GM18517 (cell line): Measurements from ENCODE around the gene DSG4.
A peak's percentile ranks its signal among the peaks of the same experiment; 100 is the strongest.

Experiments used
- ATAC-seq: cut with Tn5 transposase; IDR thresholded peaks from one replicate; pipeline ENCODE4 v1.9.1; 2021; ENCODE audit warnings: mild to moderate bottlenecking, moderate library complexity; ENCODE audit not compliant: unreplicated experiment

Gene DSG4

GRCh38 chr18:31403409-31403808, 26.8 kb downstream of the DSG4 start:
- ATAC-seq, result no peak

DNA sequence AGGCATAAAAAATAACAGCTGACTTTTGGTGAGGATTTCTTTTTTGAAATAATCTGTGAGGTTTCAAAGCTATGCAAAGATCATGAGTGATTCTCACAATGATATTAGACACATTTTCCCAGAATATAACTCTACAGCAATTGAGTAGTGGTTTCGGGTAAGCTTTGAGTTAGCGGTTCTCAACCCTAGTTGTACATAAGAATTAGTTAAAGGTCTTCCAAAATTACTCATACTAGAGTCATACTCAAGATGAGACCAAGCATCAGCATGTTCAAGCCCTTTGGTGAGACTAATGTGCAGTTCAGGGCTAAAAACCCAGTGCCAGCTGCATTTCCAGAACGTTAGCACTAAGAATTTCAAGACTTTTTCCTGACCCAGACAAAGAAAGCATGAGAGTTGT, 31.1 kb downstream of the DSG4 start:
- ATAC-seq, result no peak

DNA sequence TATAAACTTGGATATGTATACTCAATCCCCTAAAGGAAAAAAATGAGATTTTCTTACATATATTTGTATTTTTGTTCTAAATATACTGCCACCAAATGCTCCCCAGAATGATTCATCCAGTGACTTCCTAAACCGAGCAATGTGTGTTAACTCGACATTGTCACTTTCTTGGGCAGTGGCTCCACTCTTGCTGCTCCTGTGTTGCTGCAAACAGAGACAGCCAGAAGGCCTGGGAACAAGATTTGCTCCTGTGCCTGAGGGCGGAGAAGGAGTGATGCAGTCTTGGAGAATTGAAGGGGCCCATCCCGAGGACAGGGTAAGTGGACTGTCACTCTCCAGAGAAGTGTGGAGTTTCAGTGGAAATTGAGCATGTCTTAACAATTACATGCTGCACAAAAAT, 32.7 kb downstream of the DSG4 start:
- ATAC-seq, result no peak

DNA sequence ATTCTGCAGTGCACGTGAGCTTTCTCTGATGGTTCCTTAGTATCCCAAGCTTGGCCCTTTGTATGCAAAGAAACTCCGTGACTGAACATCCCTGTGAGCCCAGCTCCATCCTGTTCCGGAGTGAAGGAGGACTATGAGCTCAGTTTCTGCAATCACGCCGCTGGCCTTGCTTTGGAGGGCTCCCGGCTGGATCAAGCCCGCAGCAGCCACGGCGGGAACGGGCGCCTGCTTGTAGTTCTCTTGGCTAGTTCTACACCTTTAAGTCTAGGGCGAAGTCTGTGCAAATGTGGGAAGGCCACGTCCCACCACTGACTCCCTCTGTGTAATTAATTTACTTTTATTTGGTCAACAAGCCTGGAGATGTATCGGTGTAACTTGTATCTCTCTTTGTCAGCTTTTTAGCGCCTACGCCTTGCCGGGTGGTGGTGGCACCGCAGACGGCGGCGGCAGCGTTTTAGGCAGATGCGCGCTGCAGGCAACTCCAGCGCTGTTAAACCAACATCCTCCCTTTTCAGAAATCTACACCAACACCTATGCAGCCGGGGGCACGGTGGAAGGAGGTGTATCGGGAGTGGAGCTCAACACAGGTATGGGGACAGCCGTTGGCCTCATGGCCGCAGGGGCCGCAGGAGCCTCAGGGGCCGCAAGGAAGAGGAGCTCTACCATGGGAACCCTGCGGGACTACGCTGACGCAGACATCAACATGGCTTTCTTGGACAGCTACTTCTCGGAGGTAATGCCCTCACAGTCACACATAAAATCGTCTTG, 34.3 kb downstream of the DSG4 start:
- no peak for ATAC-seq

- ATAC-seq, result no peak
Observed at GRCh38 chr18:31413137-31413536, 36.6 kb downstream of the DSG4 start.

DNA sequence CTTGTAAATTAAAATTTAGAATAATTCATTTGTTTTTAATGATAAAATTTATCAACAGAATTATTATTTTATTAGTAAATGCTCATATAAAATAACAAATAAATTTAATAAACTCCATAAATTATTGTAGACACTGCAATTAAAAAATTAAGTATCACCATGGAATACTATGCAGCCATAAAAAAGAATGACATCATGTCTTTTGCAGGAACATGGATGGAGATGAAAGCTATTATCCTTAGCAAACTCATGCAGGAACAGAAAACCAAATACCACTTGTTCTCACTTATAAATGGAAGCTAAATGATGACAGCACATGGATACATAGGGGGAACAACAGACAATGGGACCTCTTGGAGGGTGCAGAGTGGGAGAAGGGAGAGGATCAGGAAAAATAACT, 41.3 kb downstream of the DSG4 start:
- no peak for ATAC-seq

DNA sequence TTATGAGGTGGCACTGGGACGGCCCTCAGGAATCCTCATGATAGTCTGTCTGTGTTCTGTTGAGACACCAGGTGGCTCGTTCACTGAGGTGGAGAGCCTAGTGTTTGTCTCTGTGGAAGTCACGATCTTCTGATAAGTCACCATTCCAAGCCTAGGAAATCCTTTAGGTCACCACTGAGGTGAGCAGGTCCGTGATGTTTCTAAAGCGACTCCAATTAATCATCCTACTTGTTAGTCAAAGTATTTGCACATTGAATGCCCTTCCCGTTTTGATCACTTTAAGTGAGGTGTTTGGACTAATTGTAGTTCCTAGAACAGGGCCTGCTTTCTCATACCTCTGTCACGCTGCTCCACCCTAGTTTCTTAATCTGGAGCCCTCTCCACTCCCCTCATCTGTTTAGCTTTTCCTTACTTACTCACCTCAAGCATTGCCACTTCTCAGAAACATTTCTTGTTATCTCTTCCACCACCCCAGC, 42.9 kb downstream of the DSG4 start:
- ATAC-seq, result no peak

DNA sequence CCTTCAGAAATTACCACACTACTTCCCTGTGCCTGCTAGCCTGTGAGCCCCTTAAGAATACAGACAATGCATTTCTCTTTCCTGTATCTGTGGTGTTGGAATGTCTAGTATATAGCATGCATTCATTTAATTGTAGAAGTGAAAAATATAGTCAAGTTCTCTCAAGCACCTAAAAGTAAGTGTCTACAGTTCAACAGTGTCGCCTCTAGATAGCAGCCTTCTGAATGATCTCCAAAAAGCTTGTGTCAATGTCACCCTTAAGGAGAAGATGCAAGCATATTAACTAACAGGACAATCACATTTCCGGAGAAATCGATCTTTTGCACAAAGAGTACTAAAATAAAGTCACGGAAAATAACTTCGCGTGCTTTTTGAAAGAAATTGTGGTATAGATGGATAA, 43.5 kb downstream of the DSG4 start:
- no peak for ATAC-seq

GRCh38 chr18:31420524-31420923, 43.9 kb downstream of the DSG4 start:
- no peak for ATAC-seq

DNA sequence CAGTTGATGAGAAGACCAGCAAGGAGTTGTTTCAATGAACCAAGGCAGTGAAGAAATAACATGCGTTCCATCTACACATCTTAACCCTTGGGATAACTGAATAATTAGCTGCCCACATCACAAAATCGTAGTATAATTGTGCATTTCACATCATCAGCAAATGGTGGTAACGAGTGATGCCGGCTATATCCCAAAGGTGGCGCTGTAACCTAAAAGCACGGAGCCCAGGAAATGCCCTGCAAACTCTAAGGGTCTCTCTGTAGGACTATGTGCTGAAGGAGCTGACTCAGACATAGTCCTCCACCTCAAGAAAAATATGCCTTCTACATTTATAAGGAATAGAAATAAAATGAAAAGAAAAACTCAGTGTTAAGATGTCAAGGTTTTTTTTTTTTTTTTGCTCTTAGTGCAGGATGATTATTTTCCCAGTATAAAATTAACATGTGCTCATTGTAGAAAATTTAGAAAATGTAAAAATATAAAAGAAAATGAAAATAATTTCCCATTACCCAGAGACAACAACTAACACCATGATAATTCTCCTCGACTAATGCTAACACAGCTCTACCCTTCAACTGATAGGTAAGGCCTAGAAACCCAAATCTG, 47.9 kb downstream of the DSG4 start:
- ATAC-seq, result peak; percentile 83

DNA sequence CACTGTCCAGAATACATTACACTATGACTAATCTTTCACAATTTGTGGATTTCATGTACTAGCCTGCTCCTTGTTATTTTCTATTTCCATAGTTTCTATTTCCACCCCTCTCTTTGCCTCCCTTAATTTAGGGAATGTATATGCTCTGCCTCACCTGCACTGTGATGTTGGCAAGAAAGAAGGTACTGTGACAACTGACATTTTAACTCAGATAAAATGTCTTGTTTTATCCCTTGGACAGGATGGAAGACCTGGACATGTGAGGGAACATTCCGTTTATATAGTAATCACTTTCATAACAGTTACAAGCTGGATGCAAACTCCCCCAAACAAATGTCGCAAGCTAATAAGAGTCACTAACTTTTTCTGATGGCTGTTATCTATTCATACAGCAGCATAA, 49.4 kb downstream of the DSG4 start:
- ATAC-seq, result no peak

- no peak for ATAC-seq
Observed at GRCh38 chr18:31426871-31427406, 50.4 kb downstream of the DSG4 start.

DNA sequence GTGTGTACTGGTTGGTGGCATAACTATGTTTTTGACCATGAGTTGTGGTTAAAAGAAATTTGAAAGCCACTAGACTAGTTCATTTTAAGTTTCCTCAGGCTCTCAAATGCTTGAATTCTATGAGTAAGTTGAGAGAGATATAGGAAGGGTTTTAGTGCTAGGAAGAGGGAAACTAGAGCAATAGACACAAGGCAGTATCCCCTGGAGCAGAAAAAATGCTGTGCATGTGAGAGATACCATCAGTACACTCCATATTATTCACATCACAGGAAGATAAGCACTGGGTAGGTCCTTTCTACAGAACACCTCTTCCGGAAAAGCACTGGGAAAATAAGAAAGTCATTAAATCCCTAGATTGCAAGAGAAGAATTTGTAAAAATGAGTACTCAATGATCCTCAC, 51.6 kb downstream of the DSG4 start:
- no peak for ATAC-seq

DNA sequence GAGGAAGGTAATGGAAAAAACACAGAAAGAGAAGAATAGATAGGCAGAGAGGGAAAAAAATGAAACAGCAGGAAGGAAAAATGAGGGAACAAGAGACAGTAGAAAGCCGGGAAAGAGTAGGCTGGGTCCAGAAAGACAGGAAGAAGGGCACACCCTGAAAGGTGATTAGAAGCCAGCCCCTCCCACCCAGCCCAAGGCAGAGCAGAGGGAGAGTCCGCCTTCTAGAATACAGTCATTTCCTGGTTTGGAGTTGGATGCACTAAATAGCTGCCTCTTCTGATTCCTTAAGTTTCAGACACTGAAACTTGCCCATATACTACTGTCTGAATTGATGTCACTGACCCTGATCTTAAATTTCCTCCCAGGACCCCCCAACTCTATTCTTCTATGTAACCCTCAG, 53.0 kb downstream of the DSG4 start:
- no peak for ATAC-seq

- no peak for ATAC-seq
Observed at GRCh38 chr18:31430072-31430471, 53.5 kb downstream of the DSG4 start.

DNA sequence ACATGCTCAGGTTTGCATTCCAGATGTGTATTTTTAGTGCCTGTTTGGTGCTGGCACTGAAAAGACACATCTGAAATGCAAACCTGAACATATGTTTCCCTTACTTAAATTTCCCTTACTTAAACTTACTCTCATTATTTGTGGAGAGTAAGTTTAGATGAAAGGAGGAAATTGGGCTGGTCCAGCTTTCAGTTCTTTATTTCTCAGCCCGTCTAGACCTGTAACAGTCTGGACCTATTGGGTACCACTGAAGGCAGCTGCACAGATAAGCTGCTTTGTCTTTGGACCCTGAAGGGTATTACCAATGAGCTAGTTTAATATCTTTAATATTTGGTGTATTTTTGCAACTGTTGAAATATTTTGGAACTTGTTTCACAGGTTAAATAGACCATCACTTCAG, 54.0 kb downstream of the DSG4 start:
- ATAC-seq, result no peak

- no peak for ATAC-seq
Observed at GRCh38 chr18:31432316-31432715, 55.7 kb downstream of the DSG4 start.

GRCh38 chr18:31436825-31437224, 60.2 kb downstream of the DSG4 start:
- no peak for ATAC-seq

DNA sequence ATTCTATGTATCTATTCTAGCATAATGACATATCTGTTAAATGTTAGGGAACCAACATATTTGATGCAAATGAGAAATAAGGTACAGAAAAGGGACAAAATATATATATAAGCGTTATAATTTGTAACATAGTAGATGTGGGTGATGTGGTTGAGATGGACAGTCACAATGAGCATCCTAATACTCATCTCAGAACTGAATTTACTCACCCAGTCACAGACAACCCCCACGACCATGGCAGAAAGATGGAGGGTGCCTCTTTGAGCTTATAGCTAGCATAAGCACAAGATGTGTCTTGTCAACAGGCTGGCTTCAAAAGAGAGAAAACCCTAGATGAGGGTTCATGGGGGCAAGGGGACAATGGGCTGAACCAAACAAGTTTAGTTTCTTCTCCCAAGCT, 61.8 kb downstream of the DSG4 start:
- ATAC-seq, result no peak

DNA sequence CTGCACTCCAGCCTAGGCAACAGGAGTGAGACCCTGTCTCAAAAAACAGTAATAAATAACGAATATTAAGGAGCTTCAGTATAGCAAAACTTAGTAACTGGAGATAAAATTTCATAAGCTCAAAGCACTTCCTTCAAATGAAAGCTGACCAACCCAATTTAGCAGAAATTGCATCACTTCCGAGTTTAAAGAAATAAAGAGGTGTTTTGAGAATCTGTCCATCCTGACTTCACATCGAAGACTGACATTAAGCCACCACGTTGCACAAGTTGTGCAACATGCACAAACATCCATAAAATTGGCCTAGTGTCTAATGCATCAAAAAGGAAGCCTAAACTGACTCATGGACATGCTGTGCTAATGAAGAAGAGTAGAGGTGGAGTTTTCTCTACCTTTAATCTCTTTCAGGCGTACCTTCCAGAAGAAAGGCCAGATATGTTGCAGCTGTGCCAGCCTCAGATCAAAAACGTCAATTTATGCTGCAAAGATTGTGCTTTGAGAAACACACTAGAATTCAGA, 63.3 kb downstream of the DSG4 start:
- ATAC-seq, result no peak

DNA sequence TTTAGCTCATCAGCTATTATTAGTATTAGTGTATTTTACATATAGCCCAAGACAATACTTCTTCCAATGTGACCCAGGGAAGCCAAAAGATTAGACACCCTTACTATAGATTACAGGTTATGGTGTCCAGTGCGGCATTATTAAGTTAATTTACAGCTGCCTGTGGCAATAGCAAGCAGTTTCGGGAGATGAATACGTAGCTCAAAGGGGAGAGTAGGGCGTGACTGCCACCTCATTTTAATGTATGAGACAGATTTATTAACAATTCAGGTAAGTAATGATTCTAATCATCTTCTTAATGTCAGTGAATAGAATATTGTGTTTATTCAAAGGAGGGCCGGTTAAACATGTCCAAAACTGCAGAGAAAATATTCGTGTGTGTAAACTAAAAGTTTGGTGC, 64.2 kb downstream of the DSG4 start:
- ATAC-seq, result no peak

DNA sequence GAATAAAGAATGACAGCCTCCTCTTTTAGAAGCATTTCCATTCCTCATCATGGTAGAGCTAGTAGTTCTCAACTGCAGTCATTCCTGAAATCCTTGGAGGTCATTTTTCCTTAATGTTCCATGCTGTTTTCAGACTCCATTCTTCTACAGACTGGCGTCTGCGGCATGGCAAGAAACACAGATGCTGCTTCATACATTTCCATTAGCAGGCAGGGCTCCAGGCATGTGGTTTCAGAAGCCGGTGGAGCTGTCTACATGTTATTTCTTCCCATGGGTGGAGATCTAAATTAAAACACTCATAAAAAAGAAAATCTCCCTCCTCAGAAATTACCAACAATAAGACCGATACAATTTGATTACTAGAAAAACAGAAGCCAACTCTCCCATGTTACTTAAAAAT, 64.9 kb downstream of the DSG4 start:
- ATAC-seq, result no peak
